SJSA1 (cell line): Measurements from ENCODE around the gene P2RX6. TPM values are rescaled to one million over a fixed set of nuclear protein-coding genes. Genes with fewer than 3 reads are reported as not detected.
"Not testable (repeated sequence)": the region's sequence is repeated elsewhere in the genome, so short reads cannot be mapped to it uniquely, and the experiment has no call there.

Experiments used
- DNase-seq, 2 experiments: peaks; one replicate each; pipeline ENCODE4 v3.0.0-alpha.2; 2015 to 2020; ENCODE audit warnings: low spot score in 2 of 2, low read depth in 1 of 2
- H3K27ac ChIP-seq: fragments of 250-450 bp; sonication (Bioruptor Pico); 2 replicates; pipeline ENCODE4 v1.5.1; 2020; ENCODE audit warnings: mild to moderate bottlenecking, moderate library complexity
- H3K27me3 ChIP-seq: fragments of 250-450 bp; sonication (Bioruptor Pico); replicated peaks from 2 replicates; pipeline ENCODE4 v1.5.1; 2020; ENCODE audit warnings: mild to moderate bottlenecking, moderate library complexity
- H3K36me3 ChIP-seq: fragments of 250-450 bp; sonication (Bioruptor Pico); 2 replicates; pipeline ENCODE4 v1.5.1; 2020; ENCODE audit warnings: mild to moderate bottlenecking
- H3K4me1 ChIP-seq: fragments of 250-450 bp; sonication (Bioruptor Pico); replicated peaks from 2 replicates; pipeline ENCODE4 v1.6.1; 2021; ENCODE audit warnings: mild to moderate bottlenecking
- H3K4me3 ChIP-seq: fragments of 250-450 bp; sonication (Bioruptor Pico); 2 replicates; pipeline ENCODE4 v1.5.1; 2020; ENCODE audit warnings: mild to moderate bottlenecking
- H3K9me3 ChIP-seq: fragments of 250-450 bp; sonication (Bioruptor Pico); replicated peaks from 2 replicates; pipeline ENCODE4 v1.5.1; 2020; ENCODE audit warnings: mild to moderate bottlenecking
- total RNA-seq: library from RNA; depleted of rRNA; stranded (reverse); fragments of >200 nt; shearing (Covaris generic); gene quantifications from 2 replicates; pipeline ENCODE4 v1.2.3, GENCODE V29; 2014

The P2RX6 gene
- total RNA-seq, 1 experiment from 2014 or later = 0.05 TPM

GRCh38 chr22:21048448-21048847, 33.5 kb downstream of the P2RX6 start:
- H3K4me1 ChIP-seq, H3K4me3 ChIP-seq, DNase-seq, H3K9me3 ChIP-seq, H3K27me3 ChIP-seq, H3K36me3 ChIP-seq, H3K27ac ChIP-seq: not testable (repeated sequence)

- not testable (repeated sequence) for DNase-seq, H3K4me1 ChIP-seq, H3K27ac ChIP-seq, H3K36me3 ChIP-seq, H3K27me3 ChIP-seq, H3K4me3 ChIP-seq, H3K9me3 ChIP-seq
Measured at GRCh38 chr22:21048965-21049364, 34.0 kb downstream of the P2RX6 start.

GRCh38 chr22:21051145-21051830, 36.3 kb downstream of the P2RX6 start:
- no peaks in the 10 kb centered on the region for H3K36me3 ChIP-seq
- no peak for DNase-seq
- H3K27me3 ChIP-seq = no peaks in the 10 kb centered on the region
- H3K4me1 ChIP-seq = no peaks in the 10 kb centered on the region
- H3K27ac ChIP-seq = no peak overlapping the region
- no peaks in the 10 kb centered on the region for H3K9me3 ChIP-seq
- no peak overlapping the region for H3K4me3 ChIP-seq

- H3K27me3 ChIP-seq = no peaks in the 10 kb centered on the region
- H3K4me1 ChIP-seq = no peaks in the 10 kb centered on the region
- H3K36me3 ChIP-seq = no peaks in the 10 kb centered on the region
- no peak overlapping the region for H3K27ac ChIP-seq
- no peak for DNase-seq
- H3K4me3 ChIP-seq = no peak overlapping the region
- H3K9me3 ChIP-seq = no peaks in the 10 kb centered on the region
Measured at GRCh38 chr22:21051831-21052400, 37.0 kb downstream of the P2RX6 start.

- H3K4me1 ChIP-seq = no peaks in the 10 kb centered on the region
- no peak overlapping the region for H3K4me3 ChIP-seq
- H3K9me3 ChIP-seq = no peaks in the 10 kb centered on the region
- no peaks in the 10 kb centered on the region for H3K27me3 ChIP-seq
- H3K27ac ChIP-seq = no peak overlapping the region
- H3K36me3 ChIP-seq = no peaks in the 10 kb centered on the region
- no peak for DNase-seq
Measured at GRCh38 chr22:21052715-21053459, 37.9 kb downstream of the P2RX6 start.

GRCh38 chr22:21054046-21054713, 39.2 kb downstream of the P2RX6 start:
- no peaks in the 10 kb centered on the region for H3K36me3 ChIP-seq
- no peaks in the 10 kb centered on the region for H3K9me3 ChIP-seq
- no peaks in the 10 kb centered on the region for H3K27me3 ChIP-seq

GRCh38 chr22:21054714-21055563, 40.0 kb downstream of the P2RX6 start:
- no peak overlapping the region for H3K27ac ChIP-seq
- DNase-seq = no peak
- H3K9me3 ChIP-seq = no peaks in the 10 kb centered on the region
- no peaks in the 10 kb centered on the region for H3K27me3 ChIP-seq
- no peaks in the 10 kb centered on the region for H3K4me1 ChIP-seq
- no peaks in the 10 kb centered on the region for H3K36me3 ChIP-seq
- H3K4me3 ChIP-seq = no peak overlapping the region

More at GRCh38 chr22:21054046-21054713, 39.2 kb downstream of the P2RX6 start:
- Histone ChIP-seq H3K4me3 (no peak overlapping the region), H3K4me1 (no peaks in the 10 kb centered on the region), H3K27ac (no peak overlapping the region)
- no peak for DNase-seq

GRCh38 chr22:21055564-21055834, 40.5 kb downstream of the P2RX6 start:
- Histone ChIP-seq H3K36me3 (no peaks in the 10 kb centered on the region), H3K27me3 (no peaks in the 10 kb centered on the region), H3K4me1 (no peaks in the 10 kb centered on the region), H3K4me3 (no peak overlapping the region), H3K27ac (no peak overlapping the region), H3K9me3 (no peaks in the 10 kb centered on the region)
- no peak for DNase-seq

GRCh38 chr22:21055880-21056319, 40.9 kb downstream of the P2RX6 start:
- DNase-seq = no peak
- no peak overlapping the region for H3K27ac ChIP-seq
- H3K36me3 ChIP-seq = no peaks in the 10 kb centered on the region
- H3K4me3 ChIP-seq = no peak overlapping the region
- no peaks in the 10 kb centered on the region for H3K27me3 ChIP-seq
- H3K9me3 ChIP-seq = no peaks in the 10 kb centered on the region
- no peaks in the 10 kb centered on the region for H3K4me1 ChIP-seq

- DNase-seq, H3K4me1 ChIP-seq, H3K27me3 ChIP-seq, H3K27ac ChIP-seq, H3K36me3 ChIP-seq, H3K4me3 ChIP-seq, H3K9me3 ChIP-seq: not testable (repeated sequence)
Measured at GRCh38 chr22:21060363-21060762, 45.4 kb downstream of the P2RX6 start.

GRCh38 chr22:21061660-21062321, 46.8 kb downstream of the P2RX6 start:
- DNase-seq, H3K4me1 ChIP-seq: not testable (repeated sequence)

GRCh38 chr22:21064425-21064824, 49.5 kb downstream of the P2RX6 start:
- not testable (repeated sequence) for H3K27ac ChIP-seq, H3K9me3 ChIP-seq, H3K27me3 ChIP-seq, H3K36me3 ChIP-seq, DNase-seq, H3K4me3 ChIP-seq, H3K4me1 ChIP-seq

More at GRCh38 chr22:21061660-21062321, 46.8 kb downstream of the P2RX6 start:
- not testable (repeated sequence) for H3K27ac ChIP-seq, H3K36me3 ChIP-seq, H3K4me3 ChIP-seq, H3K9me3 ChIP-seq, H3K27me3 ChIP-seq
